Lower lobe of right lung (tissue), 2 donors: ENCODE data around the gene TLNRD1. TPM values are rescaled to one million over a fixed set of nuclear protein-coding genes. Genes with fewer than 3 reads are reported as not detected.
A peak's percentile ranks its signal among the peaks of the same experiment; 100 is the strongest.
"Not testable (repeated sequence)": the region's sequence is repeated elsewhere in the genome, so short reads cannot be mapped to it uniquely, and the experiment has no call there.

ENCODE experiments used
- ATAC-seq, 2 donors: fragments of 200-7000 bp; cut with Tn5 transposase; one replicate each; pipeline ENCODE4 v1.9.1; 2020 to 2022; ENCODE audit warnings: mild to moderate bottlenecking in 2 of 2, moderate library complexity in 2 of 2
- DNase-seq: peaks from one replicate; pipeline ENCODE4 v3.0.0-alpha.2; 2020
- H3K27ac ChIP-seq: fragments of 200-600 bp; one replicate; pipeline ENCODE4 v1.8.0; 2022
- H3K27me3 ChIP-seq: fragments of 200-600 bp; one replicate; pipeline ENCODE4 v1.8.0; 2022; ENCODE audit warnings: low read depth
- H3K36me3 ChIP-seq: fragments of 200-600 bp; one replicate; pipeline ENCODE4 v1.8.0; 2022; ENCODE audit warnings: mild to moderate bottlenecking
- H3K4me1 ChIP-seq: fragments of 200-600 bp; one replicate; pipeline ENCODE4 v1.8.0; 2022
- H3K4me3 ChIP-seq: fragments of 200-600 bp; one replicate; pipeline ENCODE4 v1.8.0; 2022; ENCODE audit warnings: mild to moderate bottlenecking
- H3K9me3 ChIP-seq: fragments of 200-600 bp; one replicate; pipeline ENCODE4 v1.8.0; 2022
- intact Hi-C: fragments of 100-400 bp; cut with DNase I; formaldehyde crosslinking; loops from one replicate; pipeline ENCODE4 v1.11.0; 2022
- long read RNA-seq: library from polyadenylated mRNA; unstranded; transcript quantifications from one replicate; pipeline ENCODE4 v2.0.0, GENCODE V29; 2021
- total RNA-seq: library from RNA; stranded (reverse); fragmentation: NEBNext Ultra II Directional; extraction: Animal tissue kit (Norgen Biotek cat#: 25700); gene quantifications from one replicate; pipeline ENCODE4 v1.2.1, GENCODE V29; 2021
- TF ChIP-seq, protein P1 (sequence below): fragments of 200-600 bp; IDR thresholded peaks from one replicate; pipeline ENCODE4 v1.8.0; 2022; ENCODE audit warnings: antibody characterized with exemption, mild to moderate bottlenecking
- donor health status: DM: no; HTN: yes; CAD: no; lungs with severe emphysema.

Gene TLNRD1
- total RNA-seq, result 24.7 TPM
- long read RNA-seq, full-length matches to known transcripts, result 60 of 60 reads
- long read RNA-seq, partial matches to known transcripts, result 0 of 60 reads
- long read RNA-seq, other reads (novel, unspliced or antisense), result 0 of 60 reads

DNA sequence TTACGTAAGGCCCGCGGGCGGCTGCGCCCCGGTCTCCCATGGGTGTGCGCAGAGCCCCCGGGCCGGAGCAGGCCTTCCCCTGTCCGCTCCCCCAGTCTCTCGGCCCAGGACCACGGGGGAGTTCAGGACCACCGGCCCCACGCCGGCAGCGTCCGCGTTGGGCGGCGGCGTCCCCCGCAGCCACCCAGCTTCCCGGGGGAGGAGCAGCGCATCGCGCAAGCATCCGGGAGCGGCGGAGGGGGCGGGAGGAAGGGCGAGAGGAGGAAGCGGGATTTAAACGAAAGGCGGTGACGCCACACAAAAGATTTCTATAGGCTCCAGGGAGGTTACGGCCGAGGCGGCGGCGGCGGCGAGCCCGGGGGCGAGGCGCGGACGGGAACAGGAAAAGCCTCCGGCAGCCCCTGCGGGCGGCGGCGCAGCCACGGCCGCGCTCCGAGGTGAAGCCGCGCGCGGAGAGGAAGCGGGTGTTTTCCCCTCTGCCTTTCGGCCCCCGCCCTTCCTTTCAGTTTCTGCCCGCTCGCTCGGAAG lies at the start of gene TLNRD1:
TSS of gene TLNRD1 (plus strand) at position 300 of the 528 bp plus-strand sequence. CDS start 1,349 bp downstream, outside the sequence.
- Histone ChIP-seq H3K27ac (peak within 1 kb of the TSS; percentile 99), H3K27me3 (no peaks in the 10 kb centered on the region), H3K4me3 (peak within 1 kb of the TSS; percentile 93), H3K9me3 (no peaks in the 10 kb centered on the region), H3K36me3 (peaks cover 23% of the 10 kb centered on the region), H3K4me1 (peaks cover 43% of the 10 kb centered on the region)
- ATAC-seq (peak; percentile 90 to 92), DNase-seq (peak; percentile 93)
- intact Hi-C loops, result loop anchor here (10.0 kb wide), 1 partner anchor 94 kb away; no protein-coding TSS in a partner anchor
- TF ChIP-seq, protein P1, sequence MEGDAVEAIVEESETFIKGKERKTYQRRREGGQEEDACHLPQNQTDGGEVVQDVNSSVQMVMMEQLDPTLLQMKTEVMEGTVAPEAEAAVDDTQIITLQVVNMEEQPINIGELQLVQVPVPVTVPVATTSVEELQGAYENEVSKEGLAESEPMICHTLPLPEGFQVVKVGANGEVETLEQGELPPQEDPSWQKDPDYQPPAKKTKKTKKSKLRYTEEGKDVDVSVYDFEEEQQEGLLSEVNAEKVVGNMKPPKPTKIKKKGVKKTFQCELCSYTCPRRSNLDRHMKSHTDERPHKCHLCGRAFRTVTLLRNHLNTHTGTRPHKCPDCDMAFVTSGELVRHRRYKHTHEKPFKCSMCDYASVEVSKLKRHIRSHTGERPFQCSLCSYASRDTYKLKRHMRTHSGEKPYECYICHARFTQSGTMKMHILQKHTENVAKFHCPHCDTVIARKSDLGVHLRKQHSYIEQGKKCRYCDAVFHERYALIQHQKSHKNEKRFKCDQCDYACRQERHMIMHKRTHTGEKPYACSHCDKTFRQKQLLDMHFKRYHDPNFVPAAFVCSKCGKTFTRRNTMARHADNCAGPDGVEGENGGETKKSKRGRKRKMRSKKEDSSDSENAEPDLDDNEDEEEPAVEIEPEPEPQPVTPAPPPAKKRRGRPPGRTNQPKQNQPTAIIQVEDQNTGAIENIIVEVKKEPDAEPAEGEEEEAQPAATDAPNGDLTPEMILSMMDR, result no peak

DNA sequence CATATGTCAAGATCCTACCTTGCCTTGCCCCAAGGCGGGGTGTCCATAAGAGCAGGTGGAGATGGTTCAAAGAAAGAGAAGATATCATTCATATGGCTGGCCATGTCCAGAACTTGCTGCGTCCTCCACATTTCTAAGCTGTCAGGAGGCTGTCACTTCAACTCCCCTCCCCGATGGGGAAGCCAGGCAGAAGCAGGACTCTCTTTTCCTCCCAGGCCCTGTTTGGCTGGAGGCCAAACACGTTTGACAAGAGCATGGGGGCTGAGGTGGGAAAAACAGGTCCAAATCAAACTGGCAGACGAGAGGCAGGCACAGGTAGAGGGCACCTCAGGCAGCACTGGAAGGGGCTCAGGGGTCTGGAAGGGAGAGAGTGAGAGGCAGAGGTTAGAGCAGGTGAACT lies 48.8 kb upstream of the TLNRD1 start:
- H3K27me3 ChIP-seq, result no peaks in the 10 kb centered on the region
- H3K36me3 ChIP-seq, result peaks cover 52% of the 10 kb centered on the region
- DNase-seq, result no peak
- H3K9me3 ChIP-seq, result no peaks in the 10 kb centered on the region
- TF ChIP-seq, protein P1, result no peak
- H3K27ac ChIP-seq, result no peak overlapping the region
- H3K4me3 ChIP-seq, result no peak overlapping the region
- no peaks in the 10 kb centered on the region for H3K4me1 ChIP-seq
- ATAC-seq, result no peak
- intact Hi-C loops, result no loop called here

GRCh38 chr15:80953001-80953952 lies 47.4 kb upstream of the TLNRD1 start:
- H3K9me3 ChIP-seq, result no peaks in the 10 kb centered on the region
- TF ChIP-seq, protein P1, result no peak
- DNase-seq, result no peak
- H3K36me3 ChIP-seq, result peaks cover 39% of the 10 kb centered on the region
- H3K27ac ChIP-seq, result no peak overlapping the region
- intact Hi-C loops, result no loop called here
- H3K4me3 ChIP-seq, result no peak overlapping the region
- no peaks in the 10 kb centered on the region for H3K4me1 ChIP-seq
- no peak for ATAC-seq
- H3K27me3 ChIP-seq, result no peaks in the 10 kb centered on the region

DNA sequence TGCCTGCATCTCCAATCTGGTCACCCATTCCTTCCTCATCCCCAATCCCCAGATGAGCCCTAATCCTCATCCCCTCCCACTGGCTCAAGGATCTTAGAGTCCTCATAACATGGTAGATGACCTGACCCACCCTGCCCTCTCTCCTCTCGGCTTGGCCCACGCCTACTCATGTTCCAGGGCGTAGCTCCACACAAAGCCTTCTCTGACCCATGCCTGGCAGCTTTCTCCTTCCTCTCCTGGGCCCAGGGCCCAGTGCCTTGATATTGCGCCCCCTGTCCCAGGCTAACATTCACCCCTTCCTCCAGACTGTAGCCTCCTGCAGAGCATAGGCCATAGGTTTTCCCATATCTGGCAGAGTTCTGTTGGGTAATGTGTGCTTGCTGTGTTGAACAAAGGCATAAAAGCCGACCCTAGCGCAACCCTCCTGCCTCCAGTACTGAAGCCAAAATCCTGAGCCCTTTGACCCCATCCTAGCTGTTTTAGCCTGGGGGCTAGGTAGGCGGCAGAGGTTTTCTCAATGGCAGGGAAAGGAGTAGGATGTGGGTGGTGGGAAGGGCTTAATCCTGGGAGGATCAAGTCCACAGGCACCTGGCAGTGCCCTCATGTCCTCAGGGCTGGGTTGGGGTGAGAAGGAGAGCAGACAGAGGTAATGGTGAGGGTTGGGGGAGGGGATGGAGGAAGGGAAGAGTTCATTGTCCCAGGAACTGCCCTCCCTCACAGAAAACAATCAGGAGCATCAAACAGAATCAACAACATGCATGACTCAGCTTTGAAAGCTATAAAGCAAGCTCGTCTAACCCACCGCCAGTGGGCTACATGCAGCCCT lies 46.6 kb upstream of the TLNRD1 start:
- intact Hi-C loops, result no loop called here

GRCh38 chr15:80955571-80956452 lies 44.9 kb upstream of the TLNRD1 start:
- H3K4me1 ChIP-seq, H3K27me3 ChIP-seq, H3K27ac ChIP-seq, H3K9me3 ChIP-seq, H3K4me3 ChIP-seq, DNase-seq, intact Hi-C loops: not testable (repeated sequence)
- peaks cover 26% of the 10 kb centered on the region for H3K36me3 ChIP-seq
- ATAC-seq, result peak in 1 of 2 donors; percentile 43

More for the DNA sequence above, 46.6 kb upstream of the TLNRD1 start:
- DNase-seq (no peak), ATAC-seq (no peak)
- no peak overlapping the region for H3K27ac ChIP-seq
- H3K4me3 ChIP-seq, result no peak overlapping the region
- TF ChIP-seq, protein P1, result no peak
- no peaks in the 10 kb centered on the region for H3K9me3 ChIP-seq
- no peaks in the 10 kb centered on the region for H3K27me3 ChIP-seq
- H3K4me1 ChIP-seq, result no peaks in the 10 kb centered on the region
- peaks cover 38% of the 10 kb centered on the region for H3K36me3 ChIP-seq
